Measurements from ENCODE around the gene NR6A1. TPM values are rescaled to one million over a fixed set of nuclear protein-coding genes. Genes with fewer than 3 reads are reported as not detected.

The NR6A1 gene
- total and polyA plus RNA-seq, 2 experiments from 2014 or later = 44.2 to 139 TPM

- H2AFZ ChIP-seq = no peak overlapping the region
- H3K27ac ChIP-seq (ENCODE audit: low read depth) = no peak overlapping the region
- no peaks in the 10 kb centered on the region; the same call in 1 of the 2 replicates for H3K79me2 ChIP-seq (replicated peaks; ENCODE audit: insufficient read depth)
- Mint-ChIP-seq H3K4me1 (peaks cover 31% of the 10 kb centered on the region), H3K4me3 (no peak overlapping the region), H3K9me3 (no peaks in the 10 kb centered on the region), H3K27me3 (ENCODE audit: insufficient read depth, low read depth, poor library complexity) (peaks cover 4% of the 10 kb centered on the region), H3K27ac (no peak overlapping the region), H3K36me3 (ENCODE audit: low read depth) (no peaks in the 10 kb centered on the region; the same call in 2 of the 3 replicates)
- no peaks in the 10 kb centered on the region for H3K9me2 ChIP-seq (ENCODE audit: insufficient read depth)
- H4K20me1 ChIP-seq (replicated peaks; ENCODE audit: insufficient read depth) = no peaks in the 10 kb centered on the region
- TF ChIP-seq CTCF (conservative IDR thresholded peaks at IDR 0.05; ENCODE audit: low read depth in 2 of 2) = no peak
- TF ChIP-seq CREB1 (CRISPR knock-in tag; IDR thresholded peaks at IDR 0.05; ENCODE audit: low read depth) = no peak
- no peak for TF ChIP-seq EZH2phosphoT487 (IDR thresholded peaks at IDR 0.05; ENCODE audit: unreplicated experiment)
- no peak for TF ChIP-seq REST (IDR thresholded peaks at IDR 0.05; ENCODE audit: unreplicated experiment)
- TF ChIP-seq, protein P1, sequence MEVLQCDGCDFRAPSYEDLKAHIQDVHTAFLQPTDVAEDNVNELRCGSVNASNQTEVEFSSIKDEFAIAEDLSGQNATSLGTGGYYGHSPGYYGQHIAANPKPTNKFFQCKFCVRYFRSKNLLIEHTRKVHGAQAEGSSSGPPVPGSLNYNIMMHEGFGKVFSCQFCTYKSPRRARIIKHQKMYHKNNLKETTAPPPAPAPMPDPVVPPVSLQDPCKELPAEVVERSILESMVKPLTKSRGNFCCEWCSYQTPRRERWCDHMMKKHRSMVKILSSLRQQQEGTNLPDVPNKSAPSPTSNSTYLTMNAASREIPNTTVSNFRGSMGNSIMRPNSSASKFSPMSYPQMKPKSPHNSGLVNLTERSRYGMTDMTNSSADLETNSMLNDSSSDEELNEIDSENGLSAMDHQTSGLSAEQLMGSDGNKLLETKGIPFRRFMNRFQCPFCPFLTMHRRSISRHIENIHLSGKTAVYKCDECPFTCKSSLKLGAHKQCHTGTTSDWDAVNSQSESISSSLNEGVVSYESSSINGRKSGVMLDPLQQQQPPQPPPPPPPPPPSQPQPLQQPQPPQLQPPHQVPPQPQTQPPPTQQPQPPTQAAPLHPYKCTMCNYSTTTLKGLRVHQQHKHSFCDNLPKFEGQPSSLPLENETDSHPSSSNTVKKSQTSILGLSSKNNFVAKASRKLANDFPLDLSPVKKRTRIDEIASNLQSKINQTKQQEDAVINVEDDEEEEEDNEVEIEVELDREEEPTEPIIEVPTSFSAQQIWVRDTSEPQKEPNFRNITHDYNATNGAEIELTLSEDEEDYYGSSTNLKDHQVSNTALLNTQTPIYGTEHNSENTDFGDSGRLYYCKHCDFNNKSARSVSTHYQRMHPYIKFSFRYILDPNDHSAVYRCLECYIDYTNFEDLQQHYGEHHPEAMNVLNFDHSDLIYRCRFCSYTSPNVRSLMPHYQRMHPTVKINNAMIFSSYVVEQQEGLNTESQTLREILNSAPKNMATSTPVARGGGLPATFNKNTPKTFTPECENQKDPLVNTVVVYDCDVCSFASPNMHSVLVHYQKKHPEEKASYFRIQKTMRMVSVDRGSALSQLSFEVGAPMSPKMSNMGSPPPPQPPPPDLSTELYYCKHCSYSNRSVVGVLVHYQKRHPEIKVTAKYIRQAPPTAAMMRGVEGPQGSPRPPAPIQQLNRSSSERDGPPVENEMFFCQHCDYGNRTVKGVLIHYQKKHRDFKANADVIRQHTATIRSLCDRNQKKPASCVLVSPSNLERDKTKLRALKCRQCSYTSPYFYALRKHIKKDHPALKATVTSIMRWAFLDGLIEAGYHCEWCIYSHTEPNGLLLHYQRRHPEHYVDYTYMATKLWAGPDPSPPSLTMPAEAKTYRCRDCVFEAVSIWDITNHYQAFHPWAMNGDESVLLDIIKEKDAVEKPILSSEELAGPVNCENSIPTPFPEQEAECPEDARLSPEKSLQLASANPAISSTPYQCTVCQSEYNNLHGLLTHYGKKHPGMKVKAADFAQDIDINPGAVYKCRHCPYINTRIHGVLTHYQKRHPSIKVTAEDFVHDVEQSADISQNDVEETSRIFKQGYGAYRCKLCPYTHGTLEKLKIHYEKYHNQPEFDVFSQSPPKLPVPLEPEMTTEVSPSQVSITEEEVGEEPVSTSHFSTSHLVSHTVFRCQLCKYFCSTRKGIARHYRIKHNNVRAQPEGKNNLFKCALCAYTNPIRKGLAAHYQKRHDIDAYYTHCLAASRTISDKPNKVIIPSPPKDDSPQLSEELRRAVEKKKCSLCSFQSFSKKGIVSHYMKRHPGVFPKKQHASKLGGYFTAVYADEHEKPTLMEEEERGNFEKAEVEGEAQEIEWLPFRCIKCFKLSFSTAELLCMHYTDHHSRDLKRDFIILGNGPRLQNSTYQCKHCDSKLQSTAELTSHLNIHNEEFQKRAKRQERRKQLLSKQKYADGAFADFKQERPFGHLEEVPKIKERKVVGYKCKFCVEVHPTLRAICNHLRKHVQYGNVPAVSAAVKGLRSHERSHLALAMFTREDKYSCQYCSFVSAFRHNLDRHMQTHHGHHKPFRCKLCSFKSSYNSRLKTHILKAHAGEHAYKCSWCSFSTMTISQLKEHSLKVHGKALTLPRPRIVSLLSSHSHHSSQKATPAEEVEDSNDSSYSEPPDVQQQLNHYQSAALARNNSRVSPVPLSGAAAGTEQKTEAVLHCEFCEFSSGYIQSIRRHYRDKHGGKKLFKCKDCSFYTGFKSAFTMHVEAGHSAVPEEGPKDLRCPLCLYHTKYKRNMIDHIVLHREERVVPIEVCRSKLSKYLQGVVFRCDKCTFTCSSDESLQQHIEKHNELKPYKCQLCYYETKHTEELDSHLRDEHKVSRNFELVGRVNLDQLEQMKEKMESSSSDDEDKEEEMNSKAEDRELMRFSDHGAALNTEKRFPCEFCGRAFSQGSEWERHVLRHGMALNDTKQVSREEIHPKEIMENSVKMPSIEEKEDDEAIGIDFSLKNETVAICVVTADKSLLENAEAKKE (CRISPR knock-in tag; IDR thresholded peaks at IDR 0.05) = no peak
- TF ChIP-seq ETS1 (IDR thresholded peaks at IDR 0.05) = no peak
- no peak for TF ChIP-seq STAT1 (IDR thresholded peaks at IDR 0.05; ENCODE audit: unreplicated experiment)
- TF ChIP-seq EZH2 (IDR thresholded peaks at IDR 0.05; ENCODE audit: low read depth, unreplicated experiment) = no peak
- no peak for TF ChIP-seq ZNF331 (CRISPR knock-in tag; IDR thresholded peaks at IDR 0.05; ENCODE audit: low read depth)
- no peak for TF ChIP-seq NANOG (IDR thresholded peaks at IDR 0.05; ENCODE audit: borderline replicate concordance)
- no peak for TF ChIP-seq JUNB (IDR thresholded peaks at IDR 0.05; ENCODE audit: unreplicated experiment)
- TF ChIP-seq POLR2AphosphoS5 (IDR thresholded peaks at IDR 0.05; ENCODE audit: low read depth) = no peak
- no peak for ATAC-seq
- no peaks in the 10 kb centered on the region for H3K27me3 ChIP-seq (ENCODE audit: insufficient read depth)
- H3K4me2 ChIP-seq = no peak overlapping the region
- DNase-seq (ENCODE audit: low spot score) = no peak
- H3F3A ChIP-seq (replicated peaks; ENCODE audit: low read depth) = no peaks in the 10 kb centered on the region
- no peaks in the 10 kb centered on the region for H3K36me3 ChIP-seq (ENCODE audit: insufficient read depth)
- no peak overlapping the region for H3K4me3 ChIP-seq
- peaks cover 8% of the 10 kb centered on the region; the same call in 1 of the 2 replicates for H3K4me1 ChIP-seq (ENCODE audit: insufficient read depth)
These were observed 147.0 kb downstream of the NR6A1 start for GRCh38 chr9:124623966-124624734.
